Stomach (tissue), 4 donors: Measurements from ENCODE around the gene CCR7.
A peak's percentile ranks its signal among the peaks of the same experiment; 100 is the strongest.

Source experiments
- CTCF ChIP-seq, 7 experiments: fragments of 450-650 bp in 4 of 7; fragments of 200-600 bp in 3 of 7; sonication (generic) in 3 of 7; IDR thresholded peaks; one replicate each; pipeline ENCODE4 v1.5.1; 2016 to 2019; ENCODE audit warnings: antibody characterized with exemption in 7 of 7, control low read depth in 2 of 7, mild to moderate bottlenecking in 1 of 7
- EP300 ChIP-seq: sonication (generic); formaldehyde crosslinking; IDR thresholded peaks from one replicate; pipeline ENCODE4 v1.6.1; 2017; ENCODE audit warnings: antibody characterized with exemption
- POLR2A ChIP-seq, 4 donors: fragments of 450-650 bp; IDR thresholded peaks; one replicate each; pipeline ENCODE4 v1.6.1; 2016; ENCODE audit warnings: antibody characterized with exemption in 4 of 4, control low read depth in 2 of 4, mild to moderate bottlenecking in 1 of 4, moderate library complexity in 1 of 4
- POLR2AphosphoS5 ChIP-seq, 3 donors: sonication (generic); formaldehyde crosslinking; IDR thresholded peaks; one replicate each; pipeline ENCODE4 v1.6.1; 2016; ENCODE audit warnings: antibody characterized with exemption in 3 of 3

GRCh38 chr17:40542558-40543411, 22.5 kb downstream of the CCR7 start:
- TF ChIP-seq POLR2A (IDR thresholded peaks at IDR 0.05) (no peak), CTCF (IDR thresholded peaks at IDR 0.05) (no peak), POLR2AphosphoS5 (IDR thresholded peaks at IDR 0.05) (peak; percentile 83 to 95 (median 90)), EP300 (peak; percentile 99)
